ENCODE results near the gene DYNLT5.
"Not testable (repeated sequence)": the region's sequence is repeated elsewhere in the genome, so short reads cannot be mapped to it uniquely, and the experiment has no call there.

The DYNLT5 gene

DNA sequence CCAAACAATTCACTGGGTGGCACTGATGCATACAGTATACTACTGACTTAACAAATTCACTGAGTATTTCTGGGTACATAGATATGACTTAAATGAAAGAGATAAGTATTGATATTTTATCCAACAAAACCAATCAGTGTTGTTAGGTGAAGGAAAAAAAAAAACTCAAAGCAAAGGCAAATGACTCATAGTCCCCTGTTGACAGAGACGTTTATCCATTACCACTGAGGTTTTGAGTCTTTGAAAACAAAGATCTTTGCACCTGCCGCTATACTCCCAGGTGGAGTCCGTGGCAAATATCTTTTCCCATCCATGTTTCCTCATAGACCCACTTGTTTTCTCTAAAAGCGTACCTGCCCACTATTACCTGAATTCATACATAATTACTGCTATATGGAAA, 18.4 kb downstream of the DYNLT5 start:
- 78% methylated on average over 4 of the region's 4 CpGs for WGBS
- H3K9me3 ChIP-seq (ENCODE audit: insufficient read depth, low read depth, low read length): no peaks in the 10 kb centered on the region
- no peaks in the 10 kb centered on the region for H3K36me3 ChIP-seq (ENCODE audit: insufficient read depth, low read length)
- H3K27me3 ChIP-seq (ENCODE audit: insufficient read depth, low read length): no peaks in the 10 kb centered on the region
- no peak overlapping the region for H3K9ac ChIP-seq (ENCODE audit: low read depth, low read length)
- no peak overlapping the region for H3K4me3 ChIP-seq (ENCODE audit: low read length)
- H3K27ac ChIP-seq (ENCODE audit: low read depth, low read length): no peak overlapping the region
- no peaks in the 10 kb centered on the region for H3K4me1 ChIP-seq (ENCODE audit: insufficient read depth, low read length)

DNA sequence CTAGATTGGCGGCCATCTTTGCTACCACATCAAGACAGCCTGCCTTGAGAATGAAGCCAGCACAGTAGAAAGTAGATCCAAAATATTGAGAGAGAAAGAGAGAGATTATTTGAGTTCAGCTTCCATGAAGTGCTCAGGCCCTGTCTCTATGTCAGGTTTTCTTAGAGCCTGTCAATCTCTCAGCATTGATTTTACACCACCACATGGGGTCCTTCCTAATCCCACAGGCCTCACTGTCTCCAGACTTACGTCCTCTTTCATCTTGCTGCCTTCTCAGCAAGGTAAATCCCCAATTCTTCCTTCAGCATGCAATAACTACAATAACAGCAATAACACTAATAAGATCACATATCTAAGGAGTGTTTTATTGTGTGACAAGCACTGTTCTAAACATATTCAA, 21.0 kb downstream of the DYNLT5 start:
- no peaks in the 10 kb centered on the region for H3K4me1 ChIP-seq (ENCODE audit: insufficient read depth, low read length)
- 86% methylated on average over 2 of the region's 2 CpGs for WGBS

DNA sequence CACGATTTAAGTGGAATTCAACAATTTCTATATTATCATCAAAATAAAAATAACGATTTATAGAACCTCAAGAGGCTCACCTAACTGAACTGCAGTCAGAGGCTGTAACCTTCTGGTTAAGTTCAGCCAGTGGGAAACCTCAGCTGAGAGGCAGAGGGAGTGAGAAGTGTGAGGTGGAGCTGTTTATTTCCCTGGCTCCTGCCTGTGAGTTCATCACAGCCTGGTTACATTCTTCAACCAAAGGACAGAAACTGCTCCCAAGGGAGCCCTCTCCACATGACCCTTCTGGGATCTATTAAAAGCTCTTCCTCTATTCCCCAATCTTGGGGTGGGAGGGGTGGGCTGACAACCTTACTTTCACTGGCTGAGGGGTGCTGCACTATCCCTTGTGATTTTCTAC, 22.2 kb downstream of the DYNLT5 start:
- Histone ChIP-seq H3K4me3 (ENCODE audit: low read length) (no peak overlapping the region), H3K27ac (ENCODE audit: low read depth, low read length) (no peak overlapping the region), H3K27me3 (ENCODE audit: insufficient read depth, low read length) (no peaks in the 10 kb centered on the region), H3K36me3 (ENCODE audit: insufficient read depth, low read length) (no peaks in the 10 kb centered on the region), H3K4me1 (ENCODE audit: insufficient read depth, low read length) (no peaks in the 10 kb centered on the region), H3K9ac (ENCODE audit: low read depth, low read length) (no peak overlapping the region), H3K9me3 (ENCODE audit: insufficient read depth, low read depth, low read length) (peaks cover 2% of the 10 kb centered on the region; the same call in 1 of the 2 replicates)
- 94% methylated on average over 2 of the region's 2 CpGs for WGBS

More for the DNA sequence above, 21.0 kb downstream of the DYNLT5 start:
- H3K27me3 ChIP-seq (ENCODE audit: insufficient read depth, low read length): no peaks in the 10 kb centered on the region
- H3K36me3 ChIP-seq (ENCODE audit: insufficient read depth, low read length): no peaks in the 10 kb centered on the region
- no peak overlapping the region for H3K27ac ChIP-seq (ENCODE audit: low read depth, low read length)
- H3K4me3 ChIP-seq (ENCODE audit: low read length): no peak overlapping the region
- H3K9ac ChIP-seq (ENCODE audit: low read depth, low read length): no peak overlapping the region
- H3K9me3 ChIP-seq (ENCODE audit: insufficient read depth, low read depth, low read length): no peaks in the 10 kb centered on the region

DNA sequence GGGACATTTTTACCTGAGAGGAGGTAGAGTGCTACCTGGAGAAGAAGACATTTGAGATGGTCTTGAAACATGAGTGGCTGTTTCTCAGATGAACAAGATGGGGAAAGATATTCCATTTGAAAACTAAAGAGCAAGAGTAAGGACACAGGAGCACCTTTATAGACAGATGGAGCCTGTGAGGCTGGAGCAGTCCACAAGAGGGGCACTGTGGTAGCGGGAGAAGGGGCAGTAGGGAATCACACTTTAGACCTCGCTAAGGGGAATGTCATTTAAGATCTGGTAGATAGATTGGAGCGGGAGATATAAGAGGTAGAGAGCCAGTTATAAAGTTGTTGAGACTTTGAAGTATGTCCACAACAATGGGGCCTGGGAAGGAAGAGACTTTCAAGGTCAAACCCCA, 23.4 kb downstream of the DYNLT5 start:
- WGBS: 95% methylated on average over 3 of the region's 3 CpGs
- Histone ChIP-seq H3K9me3 (ENCODE audit: insufficient read depth, low read depth, low read length) (peaks cover 10% of the 10 kb centered on the region), H3K4me1 (ENCODE audit: insufficient read depth, low read length) (no peaks in the 10 kb centered on the region), H3K4me3 (ENCODE audit: low read length) (no peak overlapping the region), H3K9ac (ENCODE audit: low read depth, low read length) (no peak overlapping the region), H3K27ac (ENCODE audit: low read depth, low read length) (no peak overlapping the region), H3K27me3 (ENCODE audit: insufficient read depth, low read length) (no peaks in the 10 kb centered on the region), H3K36me3 (ENCODE audit: insufficient read depth, low read length) (no peaks in the 10 kb centered on the region)

DNA sequence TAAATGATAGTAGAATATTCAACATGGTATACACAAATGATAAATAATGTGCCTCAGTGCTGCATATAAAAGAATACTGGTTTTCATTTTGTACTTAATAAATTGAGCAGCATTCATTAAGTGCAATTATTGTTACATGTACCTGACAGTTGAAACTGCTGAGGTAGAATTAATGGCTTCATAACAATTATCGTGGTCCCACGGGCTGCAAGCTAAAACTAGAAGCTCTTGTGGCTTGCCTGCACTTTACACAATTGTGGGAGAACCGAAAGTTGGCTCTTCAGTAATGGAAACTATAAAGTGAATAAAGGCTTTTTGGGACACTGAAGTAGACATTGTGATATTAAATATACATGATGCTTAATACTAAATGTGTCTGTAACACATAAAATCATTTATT, 25.6 kb downstream of the DYNLT5 start:
- Histone ChIP-seq H3K4me1 (ENCODE audit: insufficient read depth, low read length) (no peaks in the 10 kb centered on the region), H3K9ac (ENCODE audit: low read depth, low read length) (no peak overlapping the region), H3K9me3 (ENCODE audit: insufficient read depth, low read depth, low read length) (peaks cover 10% of the 10 kb centered on the region), H3K27me3 (ENCODE audit: insufficient read depth, low read length) (no peaks in the 10 kb centered on the region), H3K4me3 (ENCODE audit: low read length) (no peak overlapping the region), H3K36me3 (ENCODE audit: insufficient read depth, low read length) (no peaks in the 10 kb centered on the region), H3K27ac (ENCODE audit: low read depth, low read length) (no peak overlapping the region)
- 93% methylated on average over 3 of the region's 3 CpGs for WGBS

DNA sequence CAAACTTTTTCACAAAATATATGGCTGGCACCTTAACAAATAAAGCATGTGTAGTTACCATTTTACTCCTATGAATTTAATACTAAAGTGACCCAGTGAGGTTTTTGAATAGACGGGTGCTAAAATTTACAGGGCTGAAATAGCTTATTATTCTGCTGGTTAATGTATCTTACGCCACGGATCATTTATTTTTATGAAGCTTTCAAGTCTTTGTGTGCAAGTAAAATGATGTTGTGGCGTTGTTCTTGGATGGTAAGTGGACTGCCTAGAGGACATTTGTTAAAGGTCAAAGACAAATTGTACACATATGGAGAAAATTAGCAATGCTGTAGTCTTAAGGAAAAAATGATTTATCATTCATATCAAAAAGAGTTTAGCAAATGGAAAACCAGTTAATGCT, 26.0 kb downstream of the DYNLT5 start:
- no peaks in the 10 kb centered on the region for H3K4me1 ChIP-seq (ENCODE audit: insufficient read depth, low read length)
- no peak overlapping the region for H3K9ac ChIP-seq (ENCODE audit: low read depth, low read length)
- no peak overlapping the region for H3K4me3 ChIP-seq (ENCODE audit: low read length)
- no peak overlapping the region for H3K27ac ChIP-seq (ENCODE audit: low read depth, low read length)
- no peaks in the 10 kb centered on the region for H3K27me3 ChIP-seq (ENCODE audit: insufficient read depth, low read length)
- whole genome bisulfite sequencing: 94% methylated on average over 4 of the region's 4 CpGs
- no peaks in the 10 kb centered on the region for H3K36me3 ChIP-seq (ENCODE audit: insufficient read depth, low read length)
- peaks cover 10% of the 10 kb centered on the region for H3K9me3 ChIP-seq (ENCODE audit: insufficient read depth, low read depth, low read length)

DNA sequence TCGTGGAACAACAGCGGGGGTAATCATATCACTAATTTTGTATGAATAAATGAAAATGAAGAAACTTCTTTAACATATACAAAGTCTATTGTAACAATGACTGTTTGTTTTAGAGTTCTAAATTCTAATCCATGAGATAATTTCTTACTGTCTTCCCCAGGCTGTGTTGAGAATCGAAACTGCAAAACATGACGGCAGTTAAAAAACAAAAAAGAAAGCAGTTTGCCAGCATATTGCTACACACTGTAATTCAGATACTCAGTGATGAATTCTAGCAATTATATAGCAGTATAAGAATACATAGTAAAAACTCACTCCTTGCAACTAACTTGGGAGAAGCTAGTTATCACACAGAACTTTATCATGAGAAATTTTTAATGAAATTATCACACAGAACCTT, 26.7 kb downstream of the DYNLT5 start:
- no peak overlapping the region for H3K27ac ChIP-seq (ENCODE audit: low read depth, low read length)
- H3K36me3 ChIP-seq (ENCODE audit: insufficient read depth, low read length): no peaks in the 10 kb centered on the region
- 100% methylated on average over 2 of the region's 4 CpGs for WGBS
- peaks cover 10% of the 10 kb centered on the region for H3K9me3 ChIP-seq (ENCODE audit: insufficient read depth, low read depth, low read length)
- H3K4me1 ChIP-seq (ENCODE audit: insufficient read depth, low read length): no peaks in the 10 kb centered on the region
- no peak overlapping the region for H3K9ac ChIP-seq (ENCODE audit: low read depth, low read length)
- no peak overlapping the region for H3K4me3 ChIP-seq (ENCODE audit: low read length)
- H3K27me3 ChIP-seq (ENCODE audit: insufficient read depth, low read length): no peaks in the 10 kb centered on the region

- Histone ChIP-seq H3K9ac (ENCODE audit: low read depth, low read length) (no peak overlapping the region), H3K9me3 (ENCODE audit: insufficient read depth, low read depth, low read length) (peaks cover 10% of the 10 kb centered on the region), H3K4me1 (ENCODE audit: insufficient read depth, low read length) (no peaks in the 10 kb centered on the region), H3K27ac (ENCODE audit: low read depth, low read length) (no peak overlapping the region), H3K36me3 (ENCODE audit: insufficient read depth, low read length) (no peaks in the 10 kb centered on the region), H3K27me3 (ENCODE audit: insufficient read depth, low read length) (no peaks in the 10 kb centered on the region), H3K4me3 (ENCODE audit: low read length) (no peak overlapping the region)
- WGBS: 96% methylated on average over 2 of the region's 2 CpGs
Observed at GRCh38 chr1:66779475-66780078, 27.3 kb downstream of the DYNLT5 start.

- no CpG with 5 or more reads among the region's 2 CpGs for WGBS
- not testable (repeated sequence) for H3K36me3 ChIP-seq (ENCODE audit: insufficient read depth, low read length); H3K4me1 ChIP-seq (ENCODE audit: insufficient read depth, low read length)
Observed at GRCh38 chr1:66785800-66786199, 33.5 kb downstream of the DYNLT5 start.

GRCh38 chr1:66787641-66788040, 35.4 kb downstream of the DYNLT5 start:
- no peaks in the 10 kb centered on the region for H3K9me3 ChIP-seq (ENCODE audit: insufficient read depth, low read depth, low read length)
- no peaks in the 10 kb centered on the region for H3K27me3 ChIP-seq (ENCODE audit: insufficient read depth, low read length)
- H3K9ac ChIP-seq (ENCODE audit: low read depth, low read length): no peak overlapping the region
- no peak overlapping the region for H3K27ac ChIP-seq (ENCODE audit: low read depth, low read length)
- H3K4me1 ChIP-seq (ENCODE audit: insufficient read depth, low read length): no peaks in the 10 kb centered on the region
- H3K36me3 ChIP-seq (ENCODE audit: insufficient read depth, low read length): no peaks in the 10 kb centered on the region
- 95% methylated on average over 2 of the region's 4 CpGs for WGBS
- no peak overlapping the region for H3K4me3 ChIP-seq (ENCODE audit: low read length)

More at GRCh38 chr1:66785800-66786199, 33.5 kb downstream of the DYNLT5 start:
- H3K27ac ChIP-seq (ENCODE audit: low read depth, low read length); H3K27me3 ChIP-seq (ENCODE audit: insufficient read depth, low read length); H3K4me3 ChIP-seq (ENCODE audit: low read length); H3K9me3 ChIP-seq (ENCODE audit: insufficient read depth, low read depth, low read length); H3K9ac ChIP-seq (ENCODE audit: low read depth, low read length): not testable (repeated sequence)

GRCh38 chr1:66788231-66788939, 36.1 kb downstream of the DYNLT5 start:
- Histone ChIP-seq H3K9ac (ENCODE audit: low read depth, low read length) (no peak overlapping the region), H3K4me3 (ENCODE audit: low read length) (no peak overlapping the region), H3K36me3 (ENCODE audit: insufficient read depth, low read length) (no peaks in the 10 kb centered on the region), H3K9me3 (ENCODE audit: insufficient read depth, low read depth, low read length) (no peaks in the 10 kb centered on the region), H3K4me1 (ENCODE audit: insufficient read depth, low read length) (no peaks in the 10 kb centered on the region), H3K27me3 (ENCODE audit: insufficient read depth, low read length) (no peaks in the 10 kb centered on the region), H3K27ac (ENCODE audit: low read depth, low read length) (no peak overlapping the region)
- WGBS: 93% methylated on average over 4 of the region's 6 CpGs
